Measurements from ENCODE around the gene PSMC2. TPM values are rescaled to one million over a fixed set of nuclear protein-coding genes. Genes with fewer than 3 reads are reported as not detected.
"Not testable (repeated sequence)": the region's sequence is repeated elsewhere in the genome, so short reads cannot be mapped to it uniquely, and the experiment has no call there.

Gene PSMC2
- total RNA-seq, 1 donor from 2014 or later: 131 TPM

- intact Hi-C loops (cut with DNase I): not testable (repeated sequence)
Observed at GRCh38 chr7:103405789-103406613, 58.6 kb downstream of the PSMC2 start.

DNA sequence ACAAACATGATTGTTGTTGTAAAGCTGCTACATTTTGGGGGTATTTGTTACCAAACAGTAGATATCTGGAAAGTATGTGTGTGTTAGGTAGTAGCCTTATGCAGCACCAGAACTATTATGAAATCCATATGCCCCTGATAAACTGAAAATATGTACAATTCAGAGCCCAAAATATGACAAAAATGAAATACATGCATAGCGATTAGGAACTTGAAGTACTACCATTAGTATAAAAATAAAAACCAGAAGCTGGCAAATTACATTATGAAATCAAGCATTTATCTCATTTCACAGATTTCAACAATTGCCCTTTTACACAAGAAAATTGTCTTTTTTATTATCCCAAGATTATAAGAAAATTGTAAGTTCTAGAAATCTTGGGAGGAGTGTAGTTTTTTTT, 64.7 kb downstream of the PSMC2 start:
- ATAC-seq (no peak), DNase-seq (ENCODE audit: missing footprints) (no peak)
- intact Hi-C loops (cut with DNase I): no loop called here

More at GRCh38 chr7:103405789-103406613, 58.6 kb downstream of the PSMC2 start:
- DNase-seq (ENCODE audit: missing footprints); ATAC-seq: not testable (repeated sequence)

GRCh38 chr7:103413407-103413806, 66.0 kb downstream of the PSMC2 start:
- no peak for ATAC-seq
- intact Hi-C loops (cut with DNase I): no loop called here
- no peak for DNase-seq (ENCODE audit: missing footprints)

- intact Hi-C loops (cut with DNase I): no loop called here
- DNase-seq (ENCODE audit: missing footprints) (no peak), ATAC-seq (no peak)
Observed at GRCh38 chr7:103418241-103418640, 70.8 kb downstream of the PSMC2 start.

Other genes with a start within 250 kb of the PSMC2 start
- 13.1 TPM for gene NAPEPLD, start 198.5 kb upstream of the PSMC2 start, total RNA-seq
- gene PMPCB, start 50.2 kb upstream of the PSMC2 start, total RNA-seq: 69.7 TPM
- gene DNAJC2, start 2.9 kb upstream of the PSMC2 start, total RNA-seq: 12.9 TPM
- not detected for gene SLC26A5, start 98.6 kb downstream of the PSMC2 start, total RNA-seq